HG02981 (cell line): Measurements from ENCODE around the gene SYT17.

Source experiments
- ATAC-seq: cut with Tn5 transposase; IDR thresholded peaks from one replicate; pipeline ENCODE4 v1.9.1; 2021; ENCODE audit warnings: mild to moderate bottlenecking, moderate library complexity; ENCODE audit not compliant: unreplicated experiment

Gene SYT17

DNA sequence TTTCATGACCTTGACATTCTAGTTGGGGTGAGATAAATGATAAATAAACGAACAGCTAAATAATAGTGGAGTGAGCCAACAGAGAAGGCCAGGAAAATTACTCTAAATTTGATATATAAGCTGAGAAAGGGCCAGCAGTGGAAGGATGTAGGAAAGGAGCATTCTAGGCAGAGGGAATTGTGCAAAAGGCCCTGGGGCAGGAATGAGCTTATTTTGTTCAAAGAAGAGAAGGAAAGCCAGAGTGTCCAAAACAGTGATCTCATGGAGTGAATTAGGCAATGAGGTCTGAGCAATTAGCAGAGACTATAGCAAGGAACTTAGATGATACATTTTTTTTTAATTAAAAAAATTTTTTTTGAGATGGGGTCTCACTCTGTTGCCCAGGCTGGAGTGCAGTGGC is 74.1 kb downstream of the SYT17 start:
- ATAC-seq, result no peak

DNA sequence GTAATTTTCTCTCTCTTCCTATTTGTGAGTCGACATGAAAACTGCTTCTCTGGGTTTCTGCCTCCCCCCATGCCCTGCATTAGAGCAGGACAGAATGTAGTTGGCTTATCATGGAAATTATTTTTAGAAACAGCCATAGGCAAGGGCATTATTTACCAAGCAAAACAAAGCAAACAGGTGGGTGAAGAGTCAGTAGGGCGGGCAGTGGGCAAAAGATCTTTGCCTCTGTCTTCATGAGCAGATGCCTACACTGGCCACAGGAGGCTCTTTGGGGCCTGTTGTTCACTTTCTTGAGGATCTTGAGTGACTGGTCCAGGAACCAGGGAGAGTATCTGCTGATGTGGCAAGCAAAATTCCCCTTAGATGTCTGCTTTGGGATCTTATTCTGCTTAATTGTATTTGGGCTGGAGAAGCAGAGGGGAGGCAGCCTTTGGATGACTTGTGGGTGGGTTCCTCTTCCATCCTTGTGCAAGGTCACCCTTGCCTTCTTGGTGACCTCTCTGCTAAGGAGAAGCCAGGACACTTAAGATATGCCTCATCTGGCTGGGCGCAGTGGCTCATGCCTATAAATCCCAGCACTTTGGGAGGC is 75.0 kb downstream of the SYT17 start:
- no peak for ATAC-seq

DNA sequence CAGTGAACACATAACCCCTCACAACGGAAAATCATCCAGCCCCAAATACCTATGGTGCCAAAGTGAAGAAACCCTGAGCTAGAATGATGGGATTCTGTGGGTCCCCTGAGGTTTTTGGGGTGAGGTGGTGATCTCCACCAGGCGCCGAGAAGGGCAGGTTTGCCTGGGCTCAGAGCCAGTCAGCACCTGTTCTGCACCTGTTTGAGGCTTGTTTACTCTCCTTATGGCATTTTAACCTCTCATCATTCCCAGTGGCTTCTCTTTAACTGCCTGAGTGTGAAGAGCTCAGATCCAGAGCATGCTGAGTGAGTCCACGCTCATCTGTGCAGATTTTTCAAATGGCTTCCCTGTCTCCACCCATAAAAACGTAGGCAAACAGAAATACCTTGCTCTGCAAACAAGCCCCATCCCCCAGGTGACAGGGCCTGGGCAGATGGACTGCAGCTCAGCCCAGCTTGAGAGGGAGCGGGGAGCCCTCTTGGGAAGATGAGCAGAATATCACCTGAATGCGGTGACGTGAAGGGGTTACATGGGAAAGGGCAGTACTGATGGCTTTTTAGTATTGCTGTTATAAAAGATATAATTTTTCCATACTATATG is 77.4 kb downstream of the SYT17 start:
- ATAC-seq, result no peak

DNA sequence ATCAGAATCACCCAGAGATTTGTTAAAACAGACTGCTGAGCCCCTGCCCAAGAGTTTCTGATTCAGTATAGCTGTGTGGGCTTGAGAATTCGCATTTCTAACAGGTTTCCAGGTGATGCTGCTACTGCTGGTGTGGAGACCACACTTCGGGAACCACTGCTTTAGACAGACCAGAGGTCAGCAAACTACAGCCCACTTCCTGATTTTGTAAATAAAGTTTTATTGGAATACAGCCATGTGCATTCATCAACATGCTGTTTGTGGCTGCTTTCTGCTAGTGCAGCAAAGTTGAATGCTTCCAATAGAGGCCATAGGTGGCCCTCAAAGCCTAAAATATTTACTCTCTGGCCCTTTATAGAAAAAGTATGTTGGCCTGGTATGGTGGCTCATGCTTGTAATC is 84.9 kb downstream of the SYT17 start:
- no peak for ATAC-seq

DNA sequence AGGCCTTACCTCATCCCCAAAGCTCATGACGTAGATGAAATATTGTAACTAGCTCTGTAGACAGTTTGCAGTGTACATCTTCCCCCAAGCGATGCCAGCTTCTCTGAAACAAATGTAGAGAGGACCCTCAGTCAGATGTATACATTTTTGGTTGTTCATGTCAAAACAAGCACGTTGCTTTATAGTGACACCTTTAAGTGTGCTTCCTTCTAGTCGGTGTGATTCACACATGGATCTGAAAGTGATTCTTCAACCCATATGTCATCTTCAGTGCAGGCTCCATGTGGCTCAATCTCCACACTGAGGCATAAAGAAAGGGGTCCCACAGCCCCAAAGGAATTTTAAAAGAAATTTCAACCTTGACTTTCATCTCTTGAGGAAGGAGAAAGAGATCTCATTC is 86.6 kb downstream of the SYT17 start:
- ATAC-seq, result no peak

DNA sequence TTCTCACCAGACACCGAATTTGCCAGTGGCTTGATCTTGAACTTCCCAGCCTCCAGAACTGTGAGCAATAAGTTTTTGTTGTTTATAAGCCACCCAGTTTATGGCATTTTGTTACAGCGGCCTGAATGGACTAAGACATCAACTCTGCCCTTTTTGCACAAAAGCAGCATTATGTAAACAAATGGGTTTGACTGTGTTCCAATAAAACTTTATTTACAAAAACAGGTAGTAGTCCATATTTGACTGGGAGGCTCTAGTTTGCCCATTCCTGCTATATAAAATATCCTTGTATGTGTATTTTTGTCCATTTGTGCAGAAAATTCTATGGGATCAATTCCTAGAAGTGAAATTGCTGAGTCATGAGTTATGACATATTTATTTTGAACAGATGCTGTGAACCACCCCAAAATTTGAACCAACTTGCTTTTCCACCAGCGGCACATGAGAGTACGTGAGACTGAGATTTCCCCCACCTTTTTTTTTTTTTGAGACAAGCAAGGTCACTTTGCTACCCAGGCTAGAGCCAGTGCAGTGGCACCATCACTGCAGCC is 96.2 kb downstream of the SYT17 start:
- no peak for ATAC-seq

DNA sequence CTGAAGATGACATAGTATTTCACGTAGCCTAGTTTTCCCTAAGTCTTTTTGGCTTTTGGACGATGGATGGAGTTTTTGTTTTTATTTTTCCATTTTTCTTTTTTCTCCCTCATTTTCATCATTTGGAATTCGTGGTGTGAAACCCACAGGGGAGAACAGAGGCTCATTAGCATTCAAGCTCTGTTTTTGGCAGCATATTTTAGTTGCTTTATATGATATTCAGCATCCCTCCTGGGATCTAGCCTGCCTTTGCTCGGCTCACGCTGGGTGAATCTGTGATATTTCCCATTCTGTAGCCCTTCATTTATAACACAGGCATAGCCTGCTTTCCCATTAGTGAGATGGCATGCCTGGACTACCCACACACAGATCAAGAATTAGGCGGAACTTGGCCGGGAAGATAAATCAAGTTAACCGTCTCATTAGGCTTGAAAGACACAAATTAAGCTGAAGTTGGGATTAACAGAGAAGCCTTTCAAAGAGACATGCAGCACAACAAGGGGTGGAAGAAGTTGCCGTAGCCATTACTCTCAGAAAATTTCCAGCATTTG is 97.4 kb downstream of the SYT17 start:
- no peak for ATAC-seq

DNA sequence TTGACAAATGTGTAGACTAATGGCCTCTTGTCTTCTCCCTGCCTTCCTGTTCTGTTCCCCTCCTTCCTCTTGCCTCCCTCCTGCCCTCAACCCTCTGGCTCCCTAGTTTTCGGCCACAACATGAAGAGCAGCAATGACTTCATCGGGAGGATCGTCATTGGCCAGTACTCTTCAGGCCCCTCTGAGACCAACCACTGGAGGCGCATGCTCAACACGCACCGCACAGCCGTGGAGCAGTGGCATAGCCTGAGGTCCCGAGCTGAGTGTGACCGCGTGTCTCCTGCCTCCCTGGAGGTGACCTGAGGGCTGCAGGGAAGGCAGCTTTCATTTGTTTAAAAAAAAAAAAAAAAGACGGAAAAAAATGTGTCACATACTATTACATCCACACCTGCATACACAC is 98.7 kb downstream of the SYT17 start:
- no peak for ATAC-seq

DNA sequence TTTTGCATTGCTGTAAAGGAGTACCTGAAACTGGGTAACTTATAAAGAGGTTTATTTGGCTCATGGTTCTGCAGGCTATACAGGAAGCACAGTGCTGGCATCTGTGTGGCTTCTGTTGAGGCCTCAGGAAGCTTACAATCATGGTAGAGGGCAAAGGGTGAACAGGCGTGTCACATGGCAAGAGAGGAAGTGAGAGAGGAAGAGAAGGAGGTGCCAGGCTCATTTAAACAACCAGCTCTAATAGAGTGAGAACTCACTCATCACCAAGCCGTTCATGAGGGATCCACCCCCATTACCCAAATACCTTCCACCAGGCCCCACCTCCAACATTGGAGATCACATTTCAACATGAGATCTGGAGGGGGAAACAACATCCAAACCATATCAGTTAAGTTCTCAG is 101.1 kb downstream of the SYT17 start:
- ATAC-seq, result no peak

DNA sequence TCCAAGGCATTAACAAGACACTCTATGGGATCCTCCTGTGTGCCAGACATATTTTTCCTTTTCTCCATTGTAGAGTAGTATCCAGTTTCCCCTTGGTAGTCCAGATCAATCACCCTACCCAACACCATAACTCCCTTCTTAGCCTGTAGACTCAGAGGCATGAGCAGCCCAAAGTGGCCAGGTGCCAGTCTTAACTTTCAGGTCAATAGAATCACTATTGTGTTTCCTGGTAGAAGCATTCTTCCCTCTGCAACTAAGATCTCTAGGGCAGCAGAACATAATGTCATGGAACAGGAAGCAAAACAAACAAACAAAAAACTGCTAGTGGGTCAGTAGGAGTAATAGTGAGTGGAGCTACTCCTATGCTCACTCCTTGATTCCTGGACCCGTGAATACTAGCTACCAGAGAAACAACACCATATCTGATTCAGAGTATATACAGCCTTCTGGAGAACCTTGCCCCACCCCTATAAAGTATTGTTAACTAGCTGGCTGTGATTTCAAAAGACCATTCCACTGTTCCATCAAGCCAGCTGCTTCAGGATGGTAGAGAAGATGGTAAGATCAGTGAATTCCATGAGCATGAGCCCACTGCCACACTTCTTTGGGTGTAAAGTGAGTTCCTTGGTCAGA is 106.2 kb downstream of the SYT17 start:
- ATAC-seq, result no peak

DNA sequence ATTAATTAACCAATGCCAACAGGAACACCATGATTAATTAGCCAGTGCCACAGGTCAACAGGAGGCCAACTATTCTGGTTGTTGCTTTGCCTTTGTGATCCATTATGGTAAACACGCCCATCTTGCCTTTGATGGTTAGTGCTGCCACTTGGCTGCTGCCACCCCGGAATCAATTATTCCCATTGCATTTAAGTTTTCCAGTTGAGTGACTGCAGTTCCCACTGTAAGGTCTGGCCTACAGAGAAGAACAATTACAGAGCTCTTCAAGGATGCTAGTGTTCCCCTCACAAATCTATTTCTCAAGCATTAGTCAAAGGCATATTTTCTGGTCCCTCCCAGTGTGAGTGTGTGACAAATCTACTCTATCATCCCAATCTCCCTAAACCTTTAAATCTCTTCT is 110.4 kb downstream of the SYT17 start:
- no peak for ATAC-seq

DNA sequence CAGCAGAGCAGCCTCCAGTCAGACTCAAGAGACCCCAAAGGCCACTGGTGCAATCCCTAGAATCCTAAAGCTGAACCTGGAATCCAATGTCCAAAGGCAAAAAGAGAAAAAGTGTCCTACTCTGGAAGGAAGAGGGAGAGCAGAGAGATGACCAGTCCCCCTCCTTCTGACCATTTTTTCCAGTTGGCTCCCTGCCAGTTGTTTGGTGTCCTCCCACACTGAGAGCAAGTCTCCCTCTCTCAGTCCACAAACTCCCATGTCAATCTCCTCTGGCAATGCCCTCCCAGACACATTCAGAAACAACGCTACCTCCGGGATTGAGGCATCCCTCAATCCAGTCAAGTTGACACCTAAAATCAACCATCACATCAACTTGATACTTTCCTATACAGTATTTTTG is 113.2 kb downstream of the SYT17 start:
- ATAC-seq, result no peak

DNA sequence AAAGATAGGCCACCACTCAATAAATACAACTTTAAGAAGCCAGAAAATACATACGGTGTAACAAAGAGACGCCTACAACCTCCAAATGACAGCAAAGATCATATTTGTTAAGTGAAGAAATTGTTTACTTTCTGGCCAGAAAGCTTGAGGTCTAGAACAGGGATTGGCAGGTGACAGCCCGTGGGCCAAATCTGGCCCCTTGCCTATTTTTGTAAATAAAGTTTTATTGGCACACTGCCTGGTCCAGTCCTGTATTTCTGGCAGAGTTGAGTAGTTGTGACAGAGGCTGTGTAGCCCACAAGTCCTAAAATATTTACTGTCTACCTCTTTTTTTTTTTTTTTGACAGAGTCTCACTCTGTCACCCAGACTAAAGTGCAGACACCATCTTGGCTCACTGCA is 114.1 kb downstream of the SYT17 start:
- no peak for ATAC-seq

DNA sequence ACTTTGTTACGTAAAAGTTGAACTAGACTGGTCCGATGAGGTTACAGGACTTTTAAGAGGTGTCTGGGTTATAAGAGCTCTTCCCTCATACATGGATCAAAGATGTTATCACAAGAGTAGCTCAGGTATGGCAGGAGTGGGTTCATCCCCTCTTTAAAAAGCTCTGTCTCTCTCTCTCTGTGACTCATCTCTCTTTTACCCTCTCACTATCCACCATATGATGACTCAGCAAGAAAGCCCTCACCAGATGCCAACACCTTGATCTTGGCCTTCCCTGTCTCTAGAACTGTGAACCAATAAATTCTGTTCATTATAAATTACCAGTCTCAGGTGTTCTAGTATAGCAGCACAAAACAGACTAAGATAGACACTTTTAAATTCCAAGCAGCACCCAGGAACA is 115.6 kb downstream of the SYT17 start:
- ATAC-seq, result no peak

DNA sequence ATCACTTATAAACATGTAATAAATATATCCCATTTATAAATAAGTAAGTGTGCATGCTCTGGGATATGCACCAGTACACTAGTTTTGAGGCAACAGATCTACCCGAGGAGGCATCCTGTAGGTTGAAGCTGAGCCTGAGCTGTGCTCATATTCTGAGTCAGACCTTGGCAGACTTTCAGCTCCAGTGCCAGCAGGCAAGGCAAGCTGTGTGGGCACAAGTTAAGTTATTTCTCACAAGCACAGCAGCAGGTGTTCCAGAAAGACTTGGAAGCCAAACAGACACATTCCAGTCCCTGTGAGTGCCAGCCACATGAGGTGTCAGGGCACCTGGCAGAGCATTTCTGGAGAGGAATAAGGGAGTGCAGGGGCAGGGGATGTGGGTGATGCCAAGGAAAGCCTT is 116.2 kb downstream of the SYT17 start:
- ATAC-seq, result no peak

DNA sequence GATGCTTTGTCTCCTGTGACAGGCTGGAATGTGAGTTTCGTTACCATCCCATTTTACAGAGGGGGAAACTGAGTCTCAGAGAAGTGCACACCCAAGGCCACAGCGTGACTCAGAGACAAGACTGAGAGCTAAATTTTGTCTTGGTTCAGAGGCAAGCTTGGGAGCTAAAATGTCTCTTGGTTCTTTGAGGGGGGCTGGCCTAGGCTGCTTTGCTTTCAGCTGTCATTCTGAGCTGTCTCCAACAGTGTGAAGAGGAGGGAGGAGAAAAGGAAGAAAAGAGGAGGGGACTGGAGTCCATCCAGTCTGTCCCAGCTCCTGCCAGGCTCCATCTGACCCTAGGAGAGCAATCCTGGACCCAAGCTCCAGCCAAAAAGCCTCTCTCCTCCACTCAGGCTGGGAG is 117.4 kb downstream of the SYT17 start, which contains the start of gene CLEC19A:
Gene CLEC19A (plus strand): TSS at position 301 of the 400 bp plus-strand sequence. CDS start 121 bp downstream, outside the sequence.
- no peak for ATAC-seq

DNA sequence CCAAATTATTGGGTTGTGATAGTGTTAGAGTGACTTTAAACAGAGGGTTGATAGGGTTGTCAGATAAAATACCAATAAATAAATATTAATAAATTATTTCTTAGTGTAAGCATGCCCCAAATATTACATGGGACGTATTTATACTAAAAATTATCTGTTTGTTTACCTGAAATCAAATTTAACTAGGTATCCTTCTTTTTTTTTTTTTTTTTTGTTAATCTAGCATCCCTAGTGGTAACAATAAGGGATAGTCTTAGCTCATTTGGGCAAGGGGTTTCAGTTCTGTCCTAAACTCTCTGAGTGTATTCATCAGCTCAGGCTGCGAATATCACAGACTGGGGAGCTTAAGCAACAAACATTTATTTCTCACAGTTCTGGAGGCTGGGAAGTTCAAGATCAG is 118.8 kb downstream of the SYT17 start:
- no peak for ATAC-seq

DNA sequence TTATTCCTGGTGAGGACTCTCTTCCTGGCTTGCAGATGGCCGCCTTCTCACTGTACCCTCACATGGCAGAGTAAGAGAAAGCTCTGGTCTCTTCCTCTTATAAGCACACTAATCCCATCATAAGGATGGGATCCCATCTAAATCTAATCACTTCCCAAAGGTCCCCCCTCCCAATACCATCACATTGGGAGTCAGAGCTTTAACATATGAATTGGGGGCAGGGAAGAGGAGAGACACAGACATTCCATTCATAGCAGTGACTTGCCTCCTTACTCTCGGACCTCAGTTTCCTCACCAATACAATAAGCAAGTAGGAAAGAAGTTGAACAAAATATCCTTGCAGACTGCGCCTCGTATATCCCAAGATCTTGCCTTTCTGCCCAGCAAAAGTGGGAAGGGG is 119.2 kb downstream of the SYT17 start:
- ATAC-seq, result no peak

DNA sequence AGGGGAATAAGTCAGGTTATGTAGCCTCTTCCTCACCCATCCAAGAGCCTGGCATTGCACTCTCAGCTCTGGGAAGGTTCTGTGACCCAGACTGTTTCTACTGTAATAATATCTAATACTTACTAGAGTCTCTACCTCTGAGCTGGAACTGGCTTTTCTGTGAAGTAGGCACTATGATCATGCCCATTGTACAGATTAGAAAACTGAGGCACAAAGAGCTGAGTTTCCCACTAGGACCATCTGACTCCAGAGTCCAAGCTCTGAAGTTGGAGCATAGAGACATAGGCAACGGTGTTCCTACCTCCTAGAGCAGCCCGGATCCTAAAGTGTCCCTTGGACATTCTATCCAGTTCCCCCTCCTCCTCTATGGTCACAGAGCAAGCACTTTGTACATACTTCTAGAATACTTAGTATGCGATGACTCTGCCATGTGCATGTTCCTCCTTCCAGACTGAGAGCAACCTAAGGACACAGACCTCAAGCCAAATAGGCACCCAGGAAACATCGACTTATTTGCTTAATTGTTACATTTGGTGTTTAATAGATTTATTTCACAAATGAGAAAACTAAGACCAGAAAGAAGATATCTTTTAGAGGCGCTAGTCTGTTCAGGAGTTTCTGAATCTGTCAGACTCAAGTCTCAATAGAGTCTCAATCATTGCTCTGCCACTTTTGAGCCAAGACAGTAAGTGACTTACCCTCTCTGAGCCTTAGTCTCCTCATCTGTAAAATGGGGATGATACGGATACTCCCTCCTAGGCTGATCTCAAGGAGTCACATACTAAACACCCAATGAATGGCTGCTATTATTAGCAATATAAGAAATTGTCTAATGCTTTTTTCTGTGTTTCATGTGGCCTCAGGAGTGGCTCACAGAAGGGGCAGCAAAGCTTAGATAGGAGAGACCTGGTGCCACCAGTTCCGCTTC is 121.1 kb downstream of the SYT17 start:
- ATAC-seq, result no peak

DNA sequence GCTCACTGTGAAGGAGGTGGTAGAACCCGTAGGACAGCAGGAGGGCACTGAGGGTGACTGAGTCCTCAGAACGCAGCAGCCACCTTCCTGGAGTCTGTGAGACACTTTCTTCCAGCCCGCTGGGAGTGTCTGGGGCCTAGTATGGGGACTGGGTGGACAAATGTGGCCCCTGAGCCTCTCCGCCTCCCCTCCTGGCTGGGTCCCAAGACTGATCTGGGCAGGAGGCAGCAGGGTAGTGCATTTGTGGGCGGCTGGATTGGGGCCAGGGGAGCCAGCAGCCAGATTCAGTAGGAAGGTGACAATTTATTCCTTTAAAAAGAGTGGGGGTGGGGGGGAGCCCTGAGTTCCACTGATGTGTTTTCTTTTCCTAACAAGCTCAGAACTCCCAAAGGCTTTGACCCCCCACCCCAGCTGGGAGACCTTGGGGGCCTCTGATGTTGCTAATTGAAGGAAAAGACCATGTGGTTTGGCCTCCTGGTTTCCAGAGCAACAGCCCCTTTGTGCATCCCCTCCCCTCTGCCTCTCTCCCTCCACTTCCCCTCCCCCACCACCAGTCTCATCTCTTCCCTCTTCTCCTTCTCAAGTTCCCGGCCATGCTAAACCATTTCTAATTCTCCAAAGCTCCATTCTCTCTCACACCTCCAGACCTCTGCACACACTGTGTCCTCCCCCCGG is 121.9 kb downstream of the SYT17 start:
- ATAC-seq, result no peak
